CD4-positive, CD25-positive, alpha-beta regulatory T cell (primary cell): ENCODE measurements around the gene ZFP36L1. TPM values are rescaled to one million over a fixed set of nuclear protein-coding genes. Genes with fewer than 3 reads are reported as not detected.
A peak's percentile ranks its signal among the peaks of the same experiment; 100 is the strongest.

Source experiments
- ATAC-seq, 2 donors: fragments of 150-1000 bp; cut with Tn5 transposase; one replicate each; pipeline ENCODE4 v1.10.0; 2021; ENCODE audit warnings: low read depth in 2 of 2, moderate number of reproducible peaks in 2 of 2, moderate library complexity in 1 of 2
- DNase-seq, 3 donors: peaks; one replicate each; pipeline versions ENCODE4 v3.0.0 to v3.0.0-alpha.2; 2012 to 2022; ENCODE audit warnings: mixed read lengths in 1 of 3
- H3K27ac ChIP-seq: one replicate; pipeline ENCODE4 v1.7.0; 2013; ENCODE audit warnings: mild to moderate bottlenecking, low read length; ENCODE audit not compliant: insufficient read depth, poor library complexity, severe bottlenecking
- H3K27me3 ChIP-seq: one replicate; pipeline ENCODE4 v1.7.0; 2013; ENCODE audit warnings: low read length; ENCODE audit not compliant: control insufficient read depth, insufficient read depth
- H3K36me3 ChIP-seq: one replicate; pipeline ENCODE4 v1.7.0; 2013; ENCODE audit warnings: mild to moderate bottlenecking, low read length, moderate library complexity; ENCODE audit not compliant: control insufficient read depth, insufficient read depth
- H3K4me1 ChIP-seq: 2 replicates; pipeline ENCODE4 v1.7.0; 2013; ENCODE audit warnings: mild to moderate bottlenecking, low read length; ENCODE audit not compliant: insufficient read depth, control insufficient read depth, poor library complexity, severe bottlenecking
- H3K4me3 ChIP-seq: one replicate; pipeline ENCODE4 v1.7.0; 2013; ENCODE audit warnings: low read depth, mild to moderate bottlenecking, low read length, moderate library complexity
- H3K9me3 ChIP-seq, 2 experiments: 1 replicate in 1 of 2; 2 replicates in 1 of 2; pipeline ENCODE4 v1.7.0; 2013; ENCODE audit warnings: low read length in 2 of 2, mild to moderate bottlenecking in 1 of 2, moderate library complexity in 1 of 2; ENCODE audit not compliant: control insufficient read depth in 2 of 2
- H3K27ac Mint-ChIP-seq, 3 donors: one replicate each; pipeline ENCODE4 v1.8.0; 2020 to 2022; ENCODE audit warnings: mild to moderate bottlenecking in 3 of 3, mixed read lengths in 3 of 3, moderate library complexity in 2 of 3
- H3K27me3 Mint-ChIP-seq: one replicate; pipeline ENCODE4 v1.8.0; 2022; ENCODE audit warnings: mild to moderate bottlenecking, mixed read lengths
- H3K36me3 Mint-ChIP-seq: one replicate; pipeline ENCODE4 v1.8.0; 2020; ENCODE audit warnings: mixed read lengths
- H3K4me1 Mint-ChIP-seq, 4 donors: one replicate each; pipeline ENCODE4 v1.8.0; 2020 to 2022; ENCODE audit warnings: mixed read lengths in 4 of 4, mild to moderate bottlenecking in 1 of 4
- H3K4me3 Mint-ChIP-seq, 4 donors: one replicate each; pipeline ENCODE4 v1.8.0; 2020 to 2022; ENCODE audit warnings: mild to moderate bottlenecking in 4 of 4, mixed read lengths in 4 of 4, moderate library complexity in 3 of 4
- H3K9me3 Mint-ChIP-seq, 7 donors: one replicate each; pipeline ENCODE4 v1.8.0; 2020 to 2022; ENCODE audit warnings: mixed read lengths in 7 of 7, mild to moderate bottlenecking in 3 of 7, moderate library complexity in 2 of 7
- polyA plus RNA-seq, 4 donors: library from polyadenylated mRNA; unstranded; fragments of 300-500 nt; fragmentation: Illumina TruSeq; gene quantifications; one replicate each; pipeline ENCODE4 v1.2.3, GENCODE V29; 2021
- total RNA-seq: library from RNA; stranded (reverse); gene quantifications from one replicate; pipeline ENCODE4 v1.2.3, GENCODE V29; 2022

ZFP36L1 gene
- total and polyA plus RNA-seq, 5 donors from 2014 or later: 78.5 to 200 (median 114) TPM

DNA sequence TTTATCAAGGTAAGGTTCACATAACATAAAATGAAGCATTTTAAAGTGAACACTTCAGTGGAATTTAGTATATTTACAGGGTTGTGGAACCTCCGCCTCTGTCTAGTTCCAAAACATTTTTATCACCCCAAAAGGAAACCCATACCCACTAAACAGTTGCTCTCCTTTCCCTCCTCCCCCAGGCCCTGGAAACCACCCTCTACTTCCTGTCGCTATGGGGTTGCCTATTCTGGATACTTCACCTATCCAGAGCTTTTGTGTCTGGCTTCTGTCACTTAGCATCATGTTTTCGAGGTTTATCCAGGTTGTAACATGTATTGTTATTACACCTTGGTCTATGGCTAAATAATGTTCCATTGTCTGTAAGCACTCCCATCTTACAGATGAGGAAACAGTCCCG, 27.7 kb upstream of the ZFP36L1 start:
- DNase-seq (peak; percentile 33 to 70 (median 60)), ATAC-seq (peak in 1 of 2 donors; percentile 15)
- Mint-ChIP-seq H3K4me3 (peak overlapping the region; percentile 48 to 86 (median 74)), H3K4me1 (peaks cover 20 to 76% (median 36%) of the 10 kb centered on the region in 4 donors), H3K27ac (peak overlapping the region; percentile 90 to 95 (median 91)), H3K36me3 (no peaks in the 10 kb centered on the region), H3K27me3 (no peaks in the 10 kb centered on the region), H3K9me3 (no peaks in the 10 kb centered on the region)
- Histone ChIP-seq H3K4me1 (peaks cover 53% of the 10 kb centered on the region), H3K9me3 (no peaks in the 10 kb centered on the region), H3K27me3 (no peaks in the 10 kb centered on the region), H3K36me3 (no peaks in the 10 kb centered on the region), H3K4me3 (peak overlapping the region; percentile 38), H3K27ac (peak overlapping the region; percentile 80)

DNA sequence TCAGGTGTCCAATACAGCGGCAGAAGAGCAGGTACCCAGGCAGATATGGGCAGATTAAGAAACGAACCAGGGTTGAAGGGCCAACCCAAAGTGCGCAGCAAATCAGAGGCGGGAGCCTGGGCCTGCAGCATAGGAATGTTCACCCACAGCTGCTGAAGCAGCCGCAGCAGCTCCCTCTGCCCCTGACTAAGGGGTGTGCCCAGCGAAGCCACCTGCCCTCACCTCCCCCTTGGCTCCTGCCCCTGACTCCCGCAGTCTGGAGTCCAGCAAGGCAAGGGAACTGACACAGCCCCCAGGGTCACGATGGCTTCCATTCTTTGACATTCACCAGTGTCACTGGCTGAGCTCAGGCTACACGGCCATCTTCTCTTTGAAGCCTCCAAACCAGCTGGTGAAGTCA, 27.3 kb upstream of the ZFP36L1 start:
- Histone ChIP-seq H3K9me3 (no peaks in the 10 kb centered on the region), H3K36me3 (no peaks in the 10 kb centered on the region), H3K4me1 (peaks cover 57% of the 10 kb centered on the region), H3K27ac (peak overlapping the region; percentile 80), H3K4me3 (peak overlapping the region; percentile 38), H3K27me3 (no peaks in the 10 kb centered on the region)
- peak overlapping the region; percentile 90 to 95 (median 91) for H3K27ac Mint-ChIP-seq
- peaks cover 20 to 80% (median 40%) of the 10 kb centered on the region in 4 donors for H3K4me1 Mint-ChIP-seq
- H3K27me3 Mint-ChIP-seq: no peaks in the 10 kb centered on the region
- ATAC-seq: no peak
- peak overlapping the region in 3 of 4 donors; percentile 48 to 84 (median 65) for H3K4me3 Mint-ChIP-seq
- no peaks in the 10 kb centered on the region for H3K9me3 Mint-ChIP-seq
- DNase-seq: no peak
- H3K36me3 Mint-ChIP-seq: no peaks in the 10 kb centered on the region

DNA sequence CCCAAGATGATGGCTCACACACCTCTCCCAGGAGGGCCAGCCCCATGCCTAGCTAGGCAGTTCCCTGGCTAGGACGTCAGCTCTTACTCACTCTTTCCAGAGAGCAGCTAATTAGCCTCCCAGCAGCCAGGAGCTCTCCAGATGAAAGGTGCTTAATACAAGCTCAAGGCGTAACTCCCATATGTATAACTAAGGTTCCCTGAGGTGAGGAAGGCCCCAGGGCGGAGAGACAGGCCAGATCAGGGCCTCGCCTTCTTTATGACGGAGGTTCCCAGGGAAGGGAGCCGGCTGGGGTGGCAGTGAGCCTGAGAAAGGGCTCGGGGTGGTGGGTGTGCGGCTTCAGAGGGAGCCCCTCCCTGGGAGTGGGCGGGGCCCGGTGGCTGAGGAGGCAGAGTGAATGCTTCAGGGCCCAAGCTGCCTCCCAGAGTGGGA, 26.4 kb upstream of the ZFP36L1 start:
- Mint-ChIP-seq H3K27me3 (no peaks in the 10 kb centered on the region), H3K4me1 (peaks cover 27 to 81% (median 46%) of the 10 kb centered on the region in 4 donors), H3K36me3 (no peaks in the 10 kb centered on the region), H3K4me3 (peak overlapping the region; percentile 20 to 65 (median 48)), H3K9me3 (no peaks in the 10 kb centered on the region), H3K27ac (peak overlapping the region; percentile 60 to 91 (median 90))
- H3K4me3 ChIP-seq: no peak overlapping the region
- H3K36me3 ChIP-seq: no peaks in the 10 kb centered on the region
- H3K27ac ChIP-seq: peak overlapping the region; percentile 80
- ATAC-seq (no peak), DNase-seq (peak in 1 of 3 donors; percentile 25)
- H3K9me3 ChIP-seq: no peaks in the 10 kb centered on the region
- no peaks in the 10 kb centered on the region for H3K27me3 ChIP-seq
- peaks cover 65% of the 10 kb centered on the region for H3K4me1 ChIP-seq

DNA sequence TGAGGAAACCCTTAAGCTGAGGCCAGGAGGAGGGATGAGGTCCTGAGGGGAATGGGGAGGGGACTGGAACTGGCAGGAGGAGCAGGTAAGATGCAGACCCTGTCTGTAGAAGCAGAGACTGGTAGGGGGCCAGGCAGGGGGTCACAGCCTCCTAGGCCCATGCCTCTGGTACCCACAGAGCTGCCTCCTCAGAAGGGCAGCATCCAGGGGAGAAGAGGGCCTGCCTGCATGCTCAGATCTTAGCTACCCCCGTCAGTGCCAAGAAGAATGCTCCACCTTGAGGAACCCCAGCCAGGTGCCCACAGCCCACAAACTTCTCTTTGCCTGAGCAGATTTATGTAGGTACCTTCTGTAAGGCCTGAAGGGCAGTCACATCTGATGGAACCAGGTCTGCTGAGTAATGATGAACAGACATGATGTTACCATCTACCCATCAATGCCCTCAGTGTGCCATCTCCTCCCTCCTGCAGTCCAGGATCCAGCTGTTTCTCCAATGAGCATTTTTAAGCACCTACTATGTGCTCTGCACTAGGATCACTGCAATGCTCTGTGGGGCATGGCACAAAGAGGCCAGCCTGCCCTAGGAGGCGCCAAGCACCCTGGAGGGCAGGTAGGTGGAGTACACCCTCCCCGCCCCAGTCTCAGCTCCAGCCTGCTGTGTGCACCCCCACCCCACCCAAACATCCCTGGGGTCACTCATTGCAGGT, 24.8 kb upstream of the ZFP36L1 start:
- no peak overlapping the region for H3K27ac ChIP-seq
- H3K36me3 ChIP-seq: no peaks in the 10 kb centered on the region
- H3K9me3 ChIP-seq: no peaks in the 10 kb centered on the region
- peak overlapping the region; percentile 86 to 94 (median 89) for H3K4me3 Mint-ChIP-seq
- peaks cover 28 to 88% (median 57%) of the 10 kb centered on the region in 4 donors for H3K4me1 Mint-ChIP-seq
- no peaks in the 10 kb centered on the region for H3K36me3 Mint-ChIP-seq
- DNase-seq (no peak), ATAC-seq (no peak)
- peak overlapping the region; percentile 43 to 93 (median 86) for H3K27ac Mint-ChIP-seq
- H3K9me3 Mint-ChIP-seq: no peaks in the 10 kb centered on the region
- peaks cover 80% of the 10 kb centered on the region for H3K4me1 ChIP-seq
- no peaks in the 10 kb centered on the region for H3K27me3 ChIP-seq
- no peaks in the 10 kb centered on the region for H3K27me3 Mint-ChIP-seq
- H3K4me3 ChIP-seq: no peak overlapping the region

DNA sequence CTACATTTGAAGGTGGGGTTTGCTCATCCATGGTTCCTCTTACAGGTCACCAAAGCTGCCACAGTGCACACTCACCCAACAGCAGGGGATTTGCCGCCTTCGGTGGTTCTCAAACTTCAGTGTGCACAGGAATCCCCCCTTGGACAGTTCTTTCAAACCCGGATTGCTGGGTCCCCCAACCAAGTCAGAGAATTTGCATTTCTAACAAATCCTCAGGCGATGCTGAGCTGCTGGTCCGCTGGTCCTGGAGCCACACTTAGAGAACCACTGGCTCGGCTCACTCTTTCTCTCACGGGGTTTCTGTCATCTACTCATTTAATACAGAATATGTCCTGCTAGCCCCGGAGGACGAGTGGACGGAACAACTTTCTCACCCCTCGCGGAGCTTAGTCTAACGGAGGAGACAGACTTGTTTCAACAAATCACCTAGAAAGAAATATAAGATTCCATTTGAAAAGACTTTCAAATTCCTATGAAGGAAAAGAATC, 24.1 kb upstream of the ZFP36L1 start:
- H3K4me1 Mint-ChIP-seq: peaks cover 25 to 88% (median 56%) of the 10 kb centered on the region in 4 donors
- no peaks in the 10 kb centered on the region for H3K9me3 Mint-ChIP-seq
- H3K27ac Mint-ChIP-seq: peak overlapping the region; percentile 86 to 96 (median 93)
- Histone ChIP-seq H3K27ac (peak overlapping the region; percentile 97), H3K4me3 (peak overlapping the region; percentile 42), H3K36me3 (no peaks in the 10 kb centered on the region), H3K27me3 (no peaks in the 10 kb centered on the region), H3K9me3 (no peaks in the 10 kb centered on the region), H3K4me1 (peaks cover 78% of the 10 kb centered on the region)
- no peaks in the 10 kb centered on the region for H3K36me3 Mint-ChIP-seq
- DNase-seq (no peak), ATAC-seq (no peak)
- peak overlapping the region; percentile 86 to 94 (median 89) for H3K4me3 Mint-ChIP-seq
- no peaks in the 10 kb centered on the region for H3K27me3 Mint-ChIP-seq

DNA sequence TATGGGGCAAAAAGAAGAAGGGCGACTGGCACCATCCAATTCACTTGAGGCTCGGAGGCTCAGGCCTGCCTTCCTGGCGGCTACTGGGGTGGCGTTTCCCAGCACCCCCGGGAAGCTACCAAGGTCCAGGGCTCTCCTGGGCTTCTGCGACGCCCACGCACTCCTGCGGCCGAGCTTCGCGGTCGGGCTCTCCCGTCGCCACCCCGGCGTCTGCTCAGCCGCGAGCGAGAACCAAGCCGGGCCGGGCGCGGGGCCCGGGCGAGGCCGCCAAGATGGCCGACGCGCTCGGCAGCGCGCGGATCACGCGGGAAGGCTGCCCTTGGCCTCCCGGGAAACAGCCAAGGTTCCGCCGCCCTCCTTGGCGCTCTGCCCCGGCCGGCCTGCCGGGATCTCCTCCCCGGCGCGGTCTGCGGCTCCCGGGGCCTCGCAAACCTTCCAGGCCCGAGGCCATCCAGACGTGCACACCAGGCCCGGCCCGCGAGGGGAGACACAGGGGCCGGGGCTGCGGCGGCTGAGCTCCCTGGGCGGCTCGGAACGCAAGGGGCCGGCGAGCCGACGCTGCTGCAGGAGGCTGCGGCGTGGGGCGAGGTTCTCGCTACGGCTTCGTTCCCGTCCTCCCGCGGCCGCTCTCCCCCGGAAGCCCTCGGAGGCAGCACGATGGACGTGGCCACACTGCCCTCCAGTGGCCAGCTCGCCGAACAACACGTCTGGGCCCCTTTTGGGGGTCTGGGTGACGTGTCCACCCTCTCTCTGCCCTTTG, 23.5 kb upstream of the ZFP36L1 start:
- peak overlapping the region; percentile 87 for H3K4me3 ChIP-seq
- peak overlapping the region; percentile 97 for H3K27ac ChIP-seq
- peaks cover 21 to 86% (median 53%) of the 10 kb centered on the region in 4 donors for H3K4me1 Mint-ChIP-seq
- H3K27ac Mint-ChIP-seq: peak overlapping the region; percentile 94 to 98 (median 96)
- peak overlapping the region; percentile 87 to 94 (median 90) for H3K4me3 Mint-ChIP-seq
- no peaks in the 10 kb centered on the region for H3K36me3 ChIP-seq
- no peaks in the 10 kb centered on the region for H3K27me3 Mint-ChIP-seq
- H3K4me1 ChIP-seq: peaks cover 71% of the 10 kb centered on the region
- ATAC-seq (peak; percentile 78 to 81), DNase-seq (peak; percentile 82 to 92 (median 88))
- no peaks in the 10 kb centered on the region for H3K27me3 ChIP-seq
- H3K9me3 ChIP-seq: no peaks in the 10 kb centered on the region
- H3K36me3 Mint-ChIP-seq: no peaks in the 10 kb centered on the region
- H3K9me3 Mint-ChIP-seq: no peaks in the 10 kb centered on the region

DNA sequence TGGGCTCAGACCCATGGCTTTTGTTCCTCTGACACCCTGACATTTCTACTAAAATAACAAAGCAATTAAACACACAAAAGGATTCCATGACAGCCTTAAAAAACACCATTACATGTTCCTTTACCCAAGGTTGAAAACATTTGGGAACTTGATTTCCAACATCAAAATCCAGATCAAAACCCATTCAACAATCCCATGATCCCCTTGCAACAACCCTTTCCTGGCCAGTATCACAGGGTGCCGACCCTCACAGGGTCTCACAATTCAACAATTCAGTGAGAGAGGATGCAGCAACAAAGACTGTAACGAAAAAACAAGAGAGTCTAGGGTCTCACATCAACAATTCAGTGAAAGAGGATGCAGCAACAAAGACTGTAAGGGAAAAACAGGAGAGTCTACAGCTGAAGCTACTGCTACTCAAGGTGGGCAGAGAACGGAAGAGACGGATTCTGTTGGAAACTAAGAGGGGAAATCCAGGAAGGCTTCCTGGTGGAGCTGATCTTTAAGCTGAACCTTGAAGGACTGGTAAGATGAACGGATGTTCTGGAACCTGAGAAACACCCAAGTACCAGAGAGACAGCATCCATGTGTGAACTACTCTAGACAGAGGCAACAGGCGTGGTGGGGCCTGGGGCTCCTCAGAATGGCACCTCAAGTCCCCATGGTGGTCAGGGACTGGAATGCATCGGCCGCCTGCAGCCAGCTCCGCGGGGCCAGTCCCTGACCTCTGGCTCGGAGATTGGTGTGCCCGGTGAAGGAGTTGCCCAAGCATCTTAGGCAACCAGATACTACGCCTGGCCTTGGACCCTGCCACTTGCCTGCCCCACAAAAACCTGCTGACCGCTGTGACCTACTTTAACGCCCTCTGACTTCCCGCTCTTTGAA, 22.7 kb upstream of the ZFP36L1 start:
- H3K4me3 ChIP-seq: peak overlapping the region; percentile 87
- Mint-ChIP-seq H3K4me1 (peaks cover 18 to 84% (median 50%) of the 10 kb centered on the region in 4 donors), H3K36me3 (no peaks in the 10 kb centered on the region)

More for the DNA sequence above, 22.7 kb upstream of the ZFP36L1 start:
- Histone ChIP-seq H3K9me3 (no peaks in the 10 kb centered on the region), H3K27ac (peak overlapping the region; percentile 97), H3K4me1 (peaks cover 63% of the 10 kb centered on the region), H3K27me3 (no peaks in the 10 kb centered on the region), H3K36me3 (no peaks in the 10 kb centered on the region)
- Mint-ChIP-seq H3K27me3 (no peaks in the 10 kb centered on the region), H3K4me3 (peak overlapping the region; percentile 87 to 91 (median 89)), H3K27ac (peak overlapping the region; percentile 94 to 98 (median 96)), H3K9me3 (no peaks in the 10 kb centered on the region)
- peak in 1 of 3 donors; percentile 69 for DNase-seq
- no peak for ATAC-seq
